Left lung (tissue), 10 donors: ENCODE results near the gene IGSF9. TPM values are rescaled to one million over a fixed set of nuclear protein-coding genes. Genes with fewer than 3 reads are reported as not detected.
A peak's percentile ranks its signal among the peaks of the same experiment; 100 is the strongest.

Source experiments
- ATAC-seq: fragments of 200-7000 bp; cut with Tn5 transposase; one replicate; pipeline ENCODE4 v1.9.1; 2020; ENCODE audit warnings: moderate library complexity
- DNase-seq, 4 donors: peaks; one replicate each; pipeline ENCODE4 v3.0.0-alpha.2; 2013 to 2020
- H3K27ac ChIP-seq, 2 donors: fragments of 200-600 bp; sonication (generic) in 1 of 2; one replicate each; pipeline versions ENCODE4 v1.5.0 to v1.8.0; 2020 to 2021
- H3K27me3 ChIP-seq, 2 donors: fragments of 200-600 bp; sonication (generic) in 1 of 2; one replicate each; pipeline versions ENCODE4 v1.5.0 to v1.8.0; 2020 to 2021
- H3K36me3 ChIP-seq, 2 donors: fragments of 200-600 bp; sonication (generic) in 1 of 2; one replicate each; pipeline versions ENCODE4 v1.5.0 to v1.8.0; 2020 to 2021
- H3K4me1 ChIP-seq, 2 donors: fragments of 200-600 bp; one replicate each; pipeline ENCODE4 v1.8.0; 2021
- H3K4me3 ChIP-seq, 2 donors: fragments of 200-600 bp; sonication (generic) in 1 of 2; one replicate each; pipeline versions ENCODE4 v1.5.0 to v1.8.0; 2020 to 2021; ENCODE audit warnings: mild to moderate bottlenecking in 1 of 2
- H3K9me3 ChIP-seq, 2 donors: fragments of 200-600 bp; sonication (generic) in 1 of 2; one replicate each; pipeline versions ENCODE4 v1.5.0 to v1.8.0; 2020 to 2021
- intact Hi-C, 2 donors: fragments of 100-400 bp; cut with DNase I; formaldehyde crosslinking; loops; one replicate each; pipeline versions ENCODE4 v1.11.2 to v1.14.2; 2022
- polyA plus RNA-seq, 6 donors: library from polyadenylated mRNA; unstranded; fragments of 120-200 nt; gene quantifications; one replicate each; pipeline ENCODE4 v1.2.1, GENCODE V29; 2013; ENCODE audit not compliant: insufficient read length in 6 of 6
- total RNA-seq, 2 donors: library from RNA; stranded (reverse); fragmentation: NEBNext Ultra II Directional; extraction: Animal tissue kit (Norgen Biotek cat#: 25700); gene quantifications; one replicate each; pipeline ENCODE4 v1.2.1, GENCODE V29; 2021
- TF ChIP-seq, protein P1 (sequence below), 2 donors: fragments of 200-600 bp; sonication (generic) in 1 of 2; IDR thresholded peaks; one replicate each; pipeline versions ENCODE4 v1.5.0 to v1.8.0; 2021; ENCODE audit warnings: antibody characterized with exemption in 2 of 2
- donor health status: DM: no; HTN: yes; CAD: no.
- donor health status: DM: no; HTN: no; CAD: no.

IGSF9 gene
- total and polyA plus RNA-seq, 8 donors: 2.8 to 16.9 (median 13.6) TPM

GRCh38 chr1:159918352-159919200 lies 26.8 kb downstream of the IGSF9 start:
- Histone ChIP-seq H3K36me3 (peaks cover 8 to 55% of the 10 kb centered on the region in 2 donors), H3K4me3 (no peak overlapping the region), H3K27me3 (no peaks in the 10 kb centered on the region), H3K27ac (peak overlapping the region in 1 of 2 donors; percentile 89), H3K4me1 (peaks cover 34 to 84% of the 10 kb centered on the region in 2 donors), H3K9me3 (no peaks in the 10 kb centered on the region)
- TF ChIP-seq, protein P1, sequence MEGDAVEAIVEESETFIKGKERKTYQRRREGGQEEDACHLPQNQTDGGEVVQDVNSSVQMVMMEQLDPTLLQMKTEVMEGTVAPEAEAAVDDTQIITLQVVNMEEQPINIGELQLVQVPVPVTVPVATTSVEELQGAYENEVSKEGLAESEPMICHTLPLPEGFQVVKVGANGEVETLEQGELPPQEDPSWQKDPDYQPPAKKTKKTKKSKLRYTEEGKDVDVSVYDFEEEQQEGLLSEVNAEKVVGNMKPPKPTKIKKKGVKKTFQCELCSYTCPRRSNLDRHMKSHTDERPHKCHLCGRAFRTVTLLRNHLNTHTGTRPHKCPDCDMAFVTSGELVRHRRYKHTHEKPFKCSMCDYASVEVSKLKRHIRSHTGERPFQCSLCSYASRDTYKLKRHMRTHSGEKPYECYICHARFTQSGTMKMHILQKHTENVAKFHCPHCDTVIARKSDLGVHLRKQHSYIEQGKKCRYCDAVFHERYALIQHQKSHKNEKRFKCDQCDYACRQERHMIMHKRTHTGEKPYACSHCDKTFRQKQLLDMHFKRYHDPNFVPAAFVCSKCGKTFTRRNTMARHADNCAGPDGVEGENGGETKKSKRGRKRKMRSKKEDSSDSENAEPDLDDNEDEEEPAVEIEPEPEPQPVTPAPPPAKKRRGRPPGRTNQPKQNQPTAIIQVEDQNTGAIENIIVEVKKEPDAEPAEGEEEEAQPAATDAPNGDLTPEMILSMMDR (IDR thresholded peaks at IDR 0.05): no peak
- ATAC-seq: no peak
- DNase-seq: no peak
- intact Hi-C loops: no loop called here

DNA sequence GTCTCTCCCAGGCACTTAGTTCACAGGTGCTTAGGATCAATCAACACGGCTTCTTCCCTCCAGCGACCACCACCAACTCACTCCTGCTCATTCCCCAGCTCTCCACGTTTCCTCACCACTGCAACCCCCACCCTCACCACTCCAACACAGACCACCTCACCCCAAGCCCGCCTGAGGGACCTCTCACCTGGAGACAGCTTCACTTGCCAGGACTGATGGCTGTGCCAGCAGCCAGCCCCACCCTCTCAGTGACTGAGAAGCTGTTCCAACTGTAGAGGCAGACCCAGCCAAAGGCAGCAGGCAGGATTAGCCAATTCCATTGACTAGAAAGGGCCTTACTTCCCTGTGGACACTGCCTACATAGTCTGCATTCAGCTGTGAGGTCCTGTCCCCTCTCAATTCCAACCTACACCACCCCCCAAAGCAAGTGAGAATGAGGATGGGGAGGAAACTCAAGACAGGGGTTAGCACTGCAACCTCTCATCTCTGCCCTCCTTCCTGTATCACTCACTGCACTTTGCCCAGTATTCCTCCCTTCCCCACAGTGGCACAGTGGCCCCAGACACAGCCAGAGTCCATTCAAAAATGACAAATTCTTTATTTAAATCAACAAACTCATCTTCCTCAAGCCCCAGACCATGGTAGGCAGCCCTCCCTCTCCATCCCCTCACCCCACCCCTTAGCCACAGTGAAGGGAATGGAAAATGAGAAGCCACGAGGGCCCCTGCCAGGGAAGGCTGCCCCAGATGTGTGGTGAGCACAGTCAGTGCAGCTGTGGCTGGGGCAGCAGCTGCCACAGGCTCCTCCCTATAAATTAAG lies 27.7 kb downstream of the IGSF9 start:
- DNase-seq (no peak), ATAC-seq (no peak)
- Histone ChIP-seq H3K4me3 (no peak overlapping the region), H3K27me3 (no peaks in the 10 kb centered on the region), H3K27ac (peak overlapping the region; percentile 8 to 89), H3K4me1 (peaks cover 31 to 84% of the 10 kb centered on the region in 2 donors), H3K36me3 (peaks cover 8 to 55% of the 10 kb centered on the region in 2 donors), H3K9me3 (no peaks in the 10 kb centered on the region)
- intact Hi-C loops: no loop called here
- TF ChIP-seq, protein P1 (IDR thresholded peaks at IDR 0.05): no peak

DNA sequence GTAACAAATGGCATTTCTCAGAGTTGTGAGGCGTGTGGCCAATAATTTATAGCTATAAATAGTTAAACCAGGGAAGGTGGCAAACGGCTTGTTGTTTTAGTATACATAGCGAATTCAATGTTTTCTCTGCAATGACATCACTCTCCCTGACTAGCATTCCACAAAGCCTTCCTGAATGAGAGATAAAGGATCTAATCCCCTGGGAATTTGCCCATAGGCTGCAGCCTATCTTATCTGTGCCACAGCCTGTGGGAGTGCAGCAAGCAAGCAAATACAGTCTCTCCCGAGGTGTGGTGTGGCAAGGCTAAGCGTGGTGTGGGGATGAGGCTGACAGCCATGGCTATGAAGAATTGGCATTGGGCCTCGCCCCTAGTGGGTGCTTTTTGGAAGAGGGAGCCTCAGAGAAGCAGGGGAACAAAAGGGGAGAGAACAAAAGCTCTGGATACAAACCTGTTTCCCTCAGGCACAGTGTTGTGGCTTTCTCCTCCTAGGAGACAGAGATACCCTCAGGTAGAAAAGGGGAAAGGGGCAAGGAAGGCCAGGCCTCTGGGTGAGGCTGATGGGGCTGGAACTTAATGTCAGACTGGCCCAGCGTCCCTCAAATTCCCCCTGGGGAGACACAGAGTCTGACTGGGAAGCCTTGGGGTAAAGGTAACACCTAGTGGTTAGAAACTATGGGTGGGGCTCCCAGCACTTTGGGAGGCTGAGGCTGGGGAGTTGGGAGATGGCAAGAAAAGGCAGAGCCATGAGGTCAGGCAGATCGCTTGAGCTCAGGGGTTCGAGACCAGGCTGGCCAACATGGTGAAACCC lies 29.0 kb downstream of the IGSF9 start:
- Histone ChIP-seq H3K27ac (peak overlapping the region; percentile 55 to 89), H3K4me1 (peaks cover 19 to 84% of the 10 kb centered on the region in 2 donors), H3K9me3 (no peaks in the 10 kb centered on the region), H3K4me3 (no peak overlapping the region), H3K27me3 (no peaks in the 10 kb centered on the region), H3K36me3 (peaks cover 8 to 55% of the 10 kb centered on the region in 2 donors)
- DNase-seq: no peak
- TF ChIP-seq, protein P1 (IDR thresholded peaks at IDR 0.05): no peak
- peak; percentile 1 for ATAC-seq
- intact Hi-C loops: no loop called here

- Histone ChIP-seq H3K9me3 (no peaks in the 10 kb centered on the region), H3K4me3 (no peak overlapping the region), H3K4me1 (peaks cover 19 to 84% of the 10 kb centered on the region in 2 donors), H3K36me3 (peaks cover 8 to 51% of the 10 kb centered on the region in 2 donors), H3K27me3 (no peaks in the 10 kb centered on the region), H3K27ac (peak overlapping the region; percentile 55 to 89)
- TF ChIP-seq, protein P1 (IDR thresholded peaks at IDR 0.05): no peak
- no peak for ATAC-seq
- no peak for DNase-seq
- intact Hi-C loops: no loop called here
Observed at GRCh38 chr1:159915571-159916241, 29.7 kb downstream of the IGSF9 start.
